NB4 (cell line): ENCODE measurements around the gene MYO6.
A peak's percentile ranks its signal among the peaks of the same experiment; 100 is the strongest.

ENCODE experiments used
- DNase-seq: peaks from one replicate; pipeline ENCODE4 v3.0.0; 2010; ENCODE audit warnings: low read depth
- H3K4me3 ChIP-seq: one replicate; pipeline ENCODE4 v1.5.1; 2011; ENCODE audit warnings: mild to moderate bottlenecking, low read depth, low read length, moderate library complexity
- MYC ChIP-seq: IDR thresholded peaks from 2 replicates; pipeline ENCODE4 v1.6.1; 2011; ENCODE audit warnings: low read depth, low read length
- POLR2A ChIP-seq: IDR thresholded peaks from 2 replicates; pipeline ENCODE4 v1.6.1; 2011; ENCODE audit warnings: mild to moderate bottlenecking; ENCODE audit not compliant: insufficient read length; ENCODE audit errors: extremely low read depth
- TF ChIP-seq, protein P1 (sequence below): IDR thresholded peaks from one replicate; pipeline ENCODE4 v1.5.1; 2012; ENCODE audit warnings: low read depth, low read length
- TF ChIP-seq, protein P2 (sequence below): IDR thresholded peaks from 2 replicates; pipeline ENCODE4 v1.6.1; 2011; ENCODE audit warnings: low read depth, low read length

Gene MYO6

DNA sequence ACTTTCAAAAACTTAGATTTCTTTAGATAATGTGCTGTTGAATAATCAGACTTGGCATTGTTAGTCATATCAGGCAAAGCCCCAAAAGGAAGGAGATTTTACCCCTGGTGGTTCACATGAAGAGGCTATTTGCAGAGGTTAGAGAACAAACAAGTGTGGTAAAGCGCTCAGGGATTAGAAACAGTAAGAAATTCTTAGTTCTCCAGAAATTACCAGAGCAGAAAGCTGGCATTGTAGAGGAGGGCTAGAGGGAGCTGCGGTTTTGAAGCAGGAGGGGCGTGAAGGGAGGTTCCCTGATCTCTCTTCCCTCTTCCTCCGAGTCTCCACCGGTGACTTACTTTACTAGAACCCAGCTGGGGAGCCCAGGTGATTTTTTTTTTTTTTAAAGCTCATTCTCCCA is 10.2 kb downstream of the MYO6 start:
- TF ChIP-seq MYC (no peak), POLR2A (no peak)
- TF ChIP-seq, protein P1, sequence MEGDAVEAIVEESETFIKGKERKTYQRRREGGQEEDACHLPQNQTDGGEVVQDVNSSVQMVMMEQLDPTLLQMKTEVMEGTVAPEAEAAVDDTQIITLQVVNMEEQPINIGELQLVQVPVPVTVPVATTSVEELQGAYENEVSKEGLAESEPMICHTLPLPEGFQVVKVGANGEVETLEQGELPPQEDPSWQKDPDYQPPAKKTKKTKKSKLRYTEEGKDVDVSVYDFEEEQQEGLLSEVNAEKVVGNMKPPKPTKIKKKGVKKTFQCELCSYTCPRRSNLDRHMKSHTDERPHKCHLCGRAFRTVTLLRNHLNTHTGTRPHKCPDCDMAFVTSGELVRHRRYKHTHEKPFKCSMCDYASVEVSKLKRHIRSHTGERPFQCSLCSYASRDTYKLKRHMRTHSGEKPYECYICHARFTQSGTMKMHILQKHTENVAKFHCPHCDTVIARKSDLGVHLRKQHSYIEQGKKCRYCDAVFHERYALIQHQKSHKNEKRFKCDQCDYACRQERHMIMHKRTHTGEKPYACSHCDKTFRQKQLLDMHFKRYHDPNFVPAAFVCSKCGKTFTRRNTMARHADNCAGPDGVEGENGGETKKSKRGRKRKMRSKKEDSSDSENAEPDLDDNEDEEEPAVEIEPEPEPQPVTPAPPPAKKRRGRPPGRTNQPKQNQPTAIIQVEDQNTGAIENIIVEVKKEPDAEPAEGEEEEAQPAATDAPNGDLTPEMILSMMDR, result no peak
- TF ChIP-seq, protein P2, sequence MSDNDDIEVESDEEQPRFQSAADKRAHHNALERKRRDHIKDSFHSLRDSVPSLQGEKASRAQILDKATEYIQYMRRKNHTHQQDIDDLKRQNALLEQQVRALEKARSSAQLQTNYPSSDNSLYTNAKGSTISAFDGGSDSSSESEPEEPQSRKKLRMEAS, result no peak
- peak; percentile 25 for DNase-seq
- no peak overlapping the region for H3K4me3 ChIP-seq

DNA sequence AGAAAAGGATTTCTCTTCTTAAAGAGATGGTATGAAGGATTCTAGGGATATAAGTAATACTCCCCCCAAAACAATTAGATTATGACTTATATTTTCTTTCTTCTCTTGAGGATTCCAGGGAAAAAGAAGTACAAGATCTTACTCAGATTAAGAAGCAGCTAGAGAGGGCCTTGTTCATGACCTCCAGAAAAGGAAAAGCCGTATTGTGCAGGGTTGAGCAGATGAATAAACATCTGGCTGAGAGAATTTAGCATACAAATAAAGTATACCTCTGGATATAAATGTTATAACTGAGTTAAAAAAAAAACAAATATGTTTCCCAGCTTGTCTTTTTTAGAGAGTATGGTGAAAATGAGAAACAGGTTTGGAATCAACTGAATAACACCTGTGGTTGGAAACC is 11.3 kb downstream of the MYO6 start:
- no peak overlapping the region for H3K4me3 ChIP-seq
- TF ChIP-seq POLR2A, result no peak
- TF ChIP-seq, protein P2, result no peak
- TF ChIP-seq, protein P1, result no peak
- no peak for TF ChIP-seq MYC
- DNase-seq, result no peak

DNA sequence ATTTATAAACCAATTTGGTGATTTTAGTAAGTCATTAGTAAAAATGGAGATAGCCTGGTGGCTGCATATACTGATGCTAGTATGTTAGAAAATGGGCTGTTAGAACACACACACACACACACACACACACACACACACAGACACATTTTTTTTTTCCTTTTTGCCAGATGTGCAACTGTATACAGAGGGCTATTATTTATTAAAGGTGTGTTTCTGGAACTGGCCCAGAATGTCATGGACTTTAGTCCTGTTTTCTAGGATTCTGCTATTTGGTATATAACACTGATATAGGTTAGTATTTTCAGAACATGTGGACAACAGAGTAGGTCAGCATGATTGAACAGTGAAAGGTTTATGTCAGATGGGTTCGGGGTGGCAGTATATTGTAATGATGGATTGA is 12.4 kb downstream of the MYO6 start:
- no peak for DNase-seq
- H3K4me3 ChIP-seq, result no peak overlapping the region
- TF ChIP-seq, protein P1, result no peak
- no peak for TF ChIP-seq MYC
- TF ChIP-seq, protein P2, result no peak
- no peak for TF ChIP-seq POLR2A

DNA sequence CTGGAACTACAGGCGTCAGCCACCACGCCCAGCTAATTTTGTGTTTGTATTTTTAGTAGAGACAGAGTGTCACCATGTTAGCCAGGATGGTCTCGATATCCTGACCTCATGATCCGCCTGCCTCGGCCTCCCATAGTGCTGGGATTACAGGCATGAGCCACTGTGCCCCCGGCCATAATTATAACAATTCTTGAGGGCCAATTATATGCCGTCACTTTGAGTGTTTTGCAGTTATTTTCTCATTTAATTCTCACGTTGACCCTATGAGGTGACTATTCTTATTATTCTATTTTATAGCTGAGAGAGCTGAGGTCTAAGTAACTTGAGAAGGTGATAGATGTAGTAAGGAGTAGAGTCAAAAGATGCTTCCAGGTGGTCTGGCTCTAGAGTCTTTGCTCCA is 13.0 kb downstream of the MYO6 start:
- TF ChIP-seq, protein P1, result no peak
- TF ChIP-seq MYC, result no peak
- TF ChIP-seq, protein P2, result no peak
- TF ChIP-seq POLR2A, result no peak

DNA sequence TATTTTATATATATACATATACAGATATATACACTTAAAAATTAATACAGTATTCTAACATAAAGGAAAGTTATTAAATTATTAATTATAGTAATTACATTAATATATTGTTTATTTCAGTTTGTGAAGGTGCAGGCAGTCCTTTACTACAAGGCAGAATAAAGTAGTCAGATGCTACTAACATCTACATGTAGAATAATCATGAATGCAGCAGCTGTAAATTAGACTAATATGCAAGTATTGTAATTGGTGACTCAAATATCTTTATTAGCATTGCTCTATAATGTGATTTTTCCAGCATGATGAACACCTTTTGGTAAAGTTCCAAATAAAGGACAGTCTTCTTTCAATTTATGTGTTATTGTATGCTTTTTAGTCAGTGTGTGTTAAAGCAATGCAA is 17.3 kb downstream of the MYO6 start:
- no peak overlapping the region for H3K4me3 ChIP-seq
- TF ChIP-seq, protein P1, result no peak
- no peak for TF ChIP-seq POLR2A
- TF ChIP-seq, protein P2, result no peak
- no peak for TF ChIP-seq MYC
- DNase-seq, result no peak

More for the DNA sequence above, 13.0 kb downstream of the MYO6 start:
- H3K4me3 ChIP-seq, result no peak overlapping the region
- DNase-seq, result no peak

DNA sequence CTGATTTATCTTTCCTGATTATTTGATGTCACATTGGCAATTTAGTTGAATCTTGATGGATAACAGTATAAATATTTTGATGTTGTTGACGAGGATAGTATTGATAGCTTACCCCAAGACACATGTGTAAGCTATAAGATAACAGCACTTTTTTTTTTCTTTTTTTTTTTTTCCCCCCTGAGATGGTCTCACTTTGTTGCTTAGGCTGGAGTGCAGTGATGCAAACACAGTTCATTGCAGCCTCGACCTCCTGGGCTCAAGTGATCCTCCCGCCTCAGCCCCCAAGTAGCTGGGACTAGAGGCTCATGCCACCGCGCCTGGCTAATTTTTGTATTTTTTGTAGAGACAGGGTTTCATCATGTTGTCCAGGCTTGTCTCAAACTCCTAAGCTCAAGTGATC is 21.8 kb downstream of the MYO6 start:
- DNase-seq, result no peak
- no peak overlapping the region for H3K4me3 ChIP-seq
- TF ChIP-seq, protein P1, result no peak
- TF ChIP-seq POLR2A (no peak), MYC (no peak)
- TF ChIP-seq, protein P2, result no peak
